GM18909 (cell line): ENCODE results near the gene SH3RF2.
"Not testable (repeated sequence)": the region's sequence is repeated elsewhere in the genome, so short reads cannot be mapped to it uniquely, and the experiment has no call there.

Source experiments
- ATAC-seq: cut with Tn5 transposase; IDR thresholded peaks from one replicate; pipeline ENCODE4 v1.9.1; 2021; ENCODE audit warnings: mild to moderate bottlenecking; ENCODE audit not compliant: unreplicated experiment, poor library complexity

Gene SH3RF2

DNA sequence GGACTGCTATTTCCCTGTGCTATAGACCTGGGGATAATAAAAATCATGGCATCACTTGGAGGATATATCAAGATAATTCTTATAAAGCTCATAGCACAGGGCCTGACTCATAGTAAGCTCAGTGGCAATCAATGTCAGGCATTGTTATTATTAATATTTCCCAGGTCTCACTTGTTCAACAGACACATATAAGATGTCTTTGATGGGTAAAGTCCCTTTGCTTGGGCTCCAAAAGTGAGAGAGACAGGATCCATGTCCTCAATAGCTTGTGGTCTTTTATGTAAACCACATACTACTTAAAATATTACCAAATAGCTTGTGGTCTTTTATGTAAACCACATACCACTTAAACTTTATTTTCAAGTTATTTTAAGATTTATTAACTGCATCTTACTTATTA lies 11.2 kb downstream of the SH3RF2 start:
- ATAC-seq = no peak

- ATAC-seq = no peak
These were observed 11.7 kb downstream of the SH3RF2 start for GRCh38 chr5:145948047-145948446.

GRCh38 chr5:145948921-145949320 lies 12.5 kb downstream of the SH3RF2 start:
- ATAC-seq = no peak

- ATAC-seq = no peak
These were observed 13.1 kb downstream of the SH3RF2 start for GRCh38 chr5:145949474-145949873.

DNA sequence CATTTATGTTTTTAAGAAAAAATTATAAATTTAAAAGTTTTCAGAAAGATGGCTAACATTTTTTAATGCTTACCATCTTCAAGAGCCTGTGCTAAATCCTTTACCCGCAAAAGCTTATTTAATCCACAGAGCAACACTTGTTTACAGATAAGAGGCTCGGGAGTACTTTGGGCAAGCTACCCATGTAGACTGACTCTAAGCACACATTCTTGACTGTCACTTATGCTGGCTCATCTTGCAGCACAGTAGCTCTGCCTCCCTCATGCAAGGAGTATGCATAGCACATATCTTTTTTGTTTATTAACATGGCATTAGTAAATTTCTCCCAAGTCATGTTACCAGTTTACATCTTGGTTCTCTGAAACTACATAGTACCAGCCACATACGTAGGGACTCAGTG lies 14.7 kb downstream of the SH3RF2 start:
- no peak for ATAC-seq

DNA sequence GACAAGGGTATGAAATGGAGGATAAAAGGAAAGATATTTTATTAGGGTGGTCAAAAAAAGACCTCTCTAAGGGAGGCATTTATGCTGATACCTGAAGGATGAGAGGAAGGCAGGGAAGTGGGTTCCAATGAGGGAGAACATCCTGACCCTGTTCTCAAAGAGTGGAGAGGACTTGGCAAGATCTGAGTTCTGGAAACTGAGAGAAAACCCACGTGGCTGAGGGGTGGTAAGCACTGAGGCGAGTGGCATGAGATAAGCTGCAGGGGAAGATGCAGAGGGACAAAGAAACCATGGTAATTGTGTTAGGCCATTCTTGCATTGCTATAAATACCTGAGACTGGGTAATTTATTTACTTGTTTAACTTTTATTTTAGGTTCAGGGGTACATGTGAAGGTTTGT lies 16.8 kb downstream of the SH3RF2 start:
- ATAC-seq = no peak

GRCh38 chr5:145954140-145954539 lies 17.8 kb downstream of the SH3RF2 start:
- not testable (repeated sequence) for ATAC-seq

DNA sequence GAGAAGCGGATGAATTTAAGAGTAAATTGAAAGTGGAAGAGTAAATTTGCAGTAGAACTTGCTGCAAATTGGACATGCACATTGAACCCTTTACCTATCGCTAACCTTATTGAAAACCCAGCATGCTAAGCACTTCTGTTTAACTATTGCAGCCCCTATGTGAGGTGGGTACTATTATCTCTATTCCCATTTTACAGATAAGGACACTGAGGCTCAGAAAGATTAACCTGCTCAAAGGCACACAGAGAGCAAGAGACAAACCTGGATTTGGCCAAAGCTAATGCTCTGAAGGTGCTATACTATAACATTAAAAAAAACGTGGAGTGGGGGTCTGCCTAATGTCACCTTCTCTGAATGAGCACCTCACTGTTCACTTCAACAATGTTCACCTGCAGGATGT lies 21.0 kb downstream of the SH3RF2 start:
- ATAC-seq = no peak

GRCh38 chr5:145958436-145958835 lies 22.1 kb downstream of the SH3RF2 start:
- no peak for ATAC-seq

DNA sequence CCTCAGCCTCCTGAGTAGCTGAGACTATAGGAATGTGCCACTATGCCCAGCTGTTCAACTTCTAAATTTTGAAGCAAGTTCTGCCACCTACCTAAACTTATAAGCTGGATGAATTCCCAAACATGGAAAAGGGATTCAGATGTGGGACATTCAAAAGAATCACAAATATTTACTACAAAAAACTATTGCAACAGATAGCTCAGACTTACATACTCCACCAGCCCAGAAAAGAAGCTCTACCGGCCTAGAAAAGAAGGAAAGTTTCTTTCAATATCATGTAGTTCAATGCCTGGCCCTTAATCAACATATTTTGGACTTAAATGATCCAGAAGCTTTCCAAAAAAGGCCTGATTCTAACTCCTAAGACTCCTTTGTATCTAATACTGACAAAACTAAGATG lies 23.8 kb downstream of the SH3RF2 start:
- ATAC-seq = no peak

- ATAC-seq = no peak
These were observed 24.6 kb downstream of the SH3RF2 start for GRCh38 chr5:145960848-145961600.

DNA sequence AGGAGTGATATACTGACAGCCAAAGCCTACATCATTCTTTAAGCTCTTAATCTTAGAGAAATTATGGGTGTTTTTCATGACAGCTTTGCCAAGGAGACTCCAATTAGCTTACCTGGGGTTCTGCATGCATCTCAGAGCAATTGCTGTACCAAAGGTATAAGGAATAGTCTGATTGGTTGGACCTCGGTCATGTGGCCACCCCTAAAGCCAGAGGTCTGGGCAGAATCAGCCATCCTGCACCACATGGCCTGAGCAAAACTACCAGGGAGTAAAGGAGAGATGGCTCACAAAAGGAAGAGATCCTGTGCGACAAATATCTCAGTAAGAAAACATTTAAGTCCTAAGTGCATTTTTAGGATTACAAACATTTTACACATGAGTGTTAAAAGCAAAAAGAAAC lies 25.6 kb downstream of the SH3RF2 start:
- ATAC-seq = no peak

DNA sequence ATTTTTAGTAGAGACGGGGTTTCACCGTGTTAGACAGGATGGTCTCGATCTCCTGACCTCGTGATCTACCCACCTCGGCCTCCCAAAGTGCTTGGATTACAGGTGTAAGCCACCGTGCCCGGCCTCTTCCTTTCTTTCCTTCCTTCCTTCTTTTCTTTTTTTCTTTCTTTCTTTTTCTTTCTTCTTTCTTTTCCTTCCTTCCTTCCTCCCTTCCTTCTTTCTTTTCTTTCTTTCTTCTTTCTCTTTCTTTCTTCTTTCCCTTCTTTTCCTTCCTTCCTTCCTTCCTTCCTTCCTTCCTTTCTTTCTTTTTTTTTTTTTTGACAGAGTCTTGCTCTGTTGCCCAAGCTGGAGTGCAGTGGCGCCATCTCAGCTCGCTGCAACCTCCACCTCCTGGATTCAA lies 27.6 kb downstream of the SH3RF2 start:
- ATAC-seq = not testable (repeated sequence)

DNA sequence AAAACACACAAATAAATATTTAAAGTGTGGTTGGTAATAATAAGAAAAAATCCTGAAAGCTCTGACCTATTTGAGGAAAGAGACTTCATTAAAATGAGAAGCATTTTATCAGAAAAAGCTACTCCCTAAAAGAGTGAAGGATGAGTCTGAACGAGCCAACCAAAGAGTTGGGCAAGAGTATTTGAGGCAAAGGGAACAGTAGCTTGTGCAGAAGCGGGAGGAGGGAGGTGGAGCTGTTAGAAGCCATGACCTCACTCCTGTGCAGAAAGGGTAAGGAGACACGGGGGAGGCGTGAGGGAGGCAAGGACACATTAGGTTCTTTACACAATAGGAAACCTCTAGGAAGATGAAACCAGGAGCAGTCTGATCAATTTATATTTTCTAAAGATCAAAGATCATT lies 29.4 kb downstream of the SH3RF2 start:
- no peak for ATAC-seq

- ATAC-seq = no peak
These were observed 30.9 kb downstream of the SH3RF2 start for GRCh38 chr5:145967296-145967695.

DNA sequence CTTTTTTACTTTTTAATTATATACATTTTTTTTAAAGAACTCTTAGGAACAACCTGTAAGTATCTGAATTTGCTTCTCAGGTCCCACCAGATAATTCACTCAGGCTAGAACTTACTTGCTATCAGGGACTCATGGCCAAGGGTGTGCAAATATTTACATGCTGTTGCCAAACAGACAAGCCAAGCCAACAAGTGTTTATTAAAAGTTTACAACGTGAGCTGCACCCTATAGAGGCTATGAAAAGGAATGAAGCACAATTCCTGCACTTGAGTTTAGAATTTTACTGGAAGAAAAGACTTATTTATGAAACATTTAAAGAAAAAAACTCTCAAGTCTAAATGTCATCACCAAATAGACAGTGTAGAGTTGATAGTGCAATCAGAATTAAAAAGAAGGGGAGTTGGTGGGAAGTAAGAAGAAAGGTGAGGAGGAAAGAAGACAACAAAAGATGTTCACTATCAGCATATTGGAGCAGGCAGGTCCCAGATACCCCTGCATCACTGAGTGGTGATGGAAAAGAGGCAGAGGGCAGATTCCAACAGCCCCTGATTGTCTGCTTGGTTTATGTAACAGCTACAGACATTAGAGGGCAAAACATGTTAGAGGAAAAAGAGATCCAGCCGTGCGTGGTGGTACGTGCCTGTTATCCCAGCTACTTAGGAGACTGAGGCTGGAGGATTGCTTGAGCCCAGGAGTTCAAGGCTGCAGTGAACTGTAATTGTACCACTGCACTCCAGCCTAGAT lies 32.8 kb downstream of the SH3RF2 start:
- no peak for ATAC-seq

DNA sequence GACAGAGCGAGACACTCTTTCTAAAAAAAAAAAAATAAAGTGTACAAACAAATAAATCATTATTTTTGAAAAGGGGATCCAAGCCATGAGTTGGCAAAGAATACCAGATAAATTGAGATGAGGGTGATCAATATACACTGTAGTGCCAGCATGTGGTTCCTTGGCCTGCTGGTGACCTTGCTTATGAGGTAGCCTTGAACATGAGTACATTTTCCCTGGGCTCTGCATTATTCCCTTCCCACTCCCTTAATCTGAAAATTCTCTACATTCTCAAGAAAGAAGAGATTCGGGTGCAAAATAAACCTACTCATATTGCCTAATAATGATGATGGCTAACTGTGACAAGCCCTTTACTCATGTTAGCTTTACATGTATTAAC lies 33.3 kb downstream of the SH3RF2 start:
- no peak for ATAC-seq

- no peak for ATAC-seq
These were observed 34.7 kb downstream of the SH3RF2 start for GRCh38 chr5:145971108-145971507.

GRCh38 chr5:145971701-145972100 lies 35.3 kb downstream of the SH3RF2 start:
- ATAC-seq = no peak

DNA sequence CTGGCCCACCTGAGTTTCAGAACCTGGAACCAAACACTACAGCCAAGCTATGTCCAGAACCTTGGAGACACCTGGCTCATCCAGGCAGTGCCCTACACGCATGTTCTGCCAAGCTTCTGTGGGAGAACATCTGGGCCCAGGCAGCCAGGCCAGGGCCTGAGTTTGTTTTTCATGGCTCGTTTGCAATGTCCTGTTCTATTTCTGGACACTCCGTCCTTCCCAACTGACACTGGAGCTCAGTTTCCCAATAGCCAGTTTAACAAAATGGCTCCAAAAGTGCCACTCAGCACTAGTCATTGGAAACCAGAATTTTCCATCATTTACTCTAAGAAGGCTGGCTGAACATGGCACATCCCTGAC lies 38.6 kb downstream of the SH3RF2 start:
- no peak for ATAC-seq

- peak; percentile 53 for ATAC-seq
These were observed 39.1 kb downstream of the SH3RF2 start for GRCh38 chr5:145975361-145976066.
